Activated CD4-positive, CD25-positive, alpha-beta regulatory T cell treated with anti-CD3 and anti-CD28 coated beads, Interleukin-2, amount 50 U/mL, for 24 hours (primary cell): ENCODE measurements around the gene ACADS.

Experiments
- ATAC-seq, 2 donors: fragments of 150-1000 bp; cut with Tn5 transposase; one replicate each; pipeline ENCODE4 v1.10.0; 2021; ENCODE audit warnings: mild to moderate bottlenecking in 1 of 2, moderate library complexity in 1 of 2

Gene ACADS, protein sequence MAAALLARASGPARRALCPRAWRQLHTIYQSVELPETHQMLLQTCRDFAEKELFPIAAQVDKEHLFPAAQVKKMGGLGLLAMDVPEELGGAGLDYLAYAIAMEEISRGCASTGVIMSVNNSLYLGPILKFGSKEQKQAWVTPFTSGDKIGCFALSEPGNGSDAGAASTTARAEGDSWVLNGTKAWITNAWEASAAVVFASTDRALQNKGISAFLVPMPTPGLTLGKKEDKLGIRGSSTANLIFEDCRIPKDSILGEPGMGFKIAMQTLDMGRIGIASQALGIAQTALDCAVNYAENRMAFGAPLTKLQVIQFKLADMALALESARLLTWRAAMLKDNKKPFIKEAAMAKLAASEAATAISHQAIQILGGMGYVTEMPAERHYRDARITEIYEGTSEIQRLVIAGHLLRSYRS

DNA sequence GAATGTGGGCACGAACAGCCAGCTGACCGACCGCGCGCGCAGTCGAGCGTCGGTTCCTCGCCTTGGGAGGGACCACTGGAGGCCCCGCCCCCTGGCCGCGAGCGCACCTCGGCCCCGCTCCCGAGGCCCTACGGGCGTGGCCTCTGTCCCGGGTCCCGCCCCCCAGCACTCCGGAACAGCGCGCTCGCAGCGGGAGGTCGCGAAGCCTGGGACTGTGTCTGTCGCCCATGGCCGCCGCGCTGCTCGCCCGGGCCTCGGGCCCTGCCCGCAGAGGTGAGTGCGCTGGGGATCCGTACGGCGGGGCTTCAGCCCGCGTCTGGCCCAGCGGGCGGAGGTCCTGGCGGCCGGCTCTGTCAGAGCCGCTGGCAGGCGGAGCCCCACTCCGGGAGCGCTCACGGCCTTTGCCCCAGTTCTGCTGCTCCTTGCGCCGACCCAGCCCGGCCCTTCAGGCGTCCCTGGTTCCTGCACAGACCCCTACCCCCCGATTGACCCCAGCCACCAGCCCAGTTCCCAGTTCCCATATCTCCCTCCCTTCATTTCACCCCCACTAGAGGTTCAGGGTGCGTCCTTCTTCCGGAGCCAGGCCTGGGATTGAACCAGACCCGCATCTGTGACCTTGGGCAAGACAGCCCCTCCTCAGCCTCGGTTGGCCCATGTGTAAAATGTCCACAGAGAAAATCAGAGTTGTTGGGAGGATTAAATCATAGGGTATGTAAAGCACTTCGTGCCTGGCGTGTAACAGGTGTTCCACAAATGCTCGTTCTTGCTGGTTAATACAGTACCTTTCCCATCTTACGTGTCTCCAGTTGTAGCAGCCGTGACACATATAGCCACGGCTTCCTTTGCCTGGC lies at the start of gene ACADS:
ACADS (plus strand) TSS at position 168 of the 851 bp plus-strand sequence; CDS start at position 228, 60 bp downstream.
- peak; percentile 100 for ATAC-seq

DNA sequence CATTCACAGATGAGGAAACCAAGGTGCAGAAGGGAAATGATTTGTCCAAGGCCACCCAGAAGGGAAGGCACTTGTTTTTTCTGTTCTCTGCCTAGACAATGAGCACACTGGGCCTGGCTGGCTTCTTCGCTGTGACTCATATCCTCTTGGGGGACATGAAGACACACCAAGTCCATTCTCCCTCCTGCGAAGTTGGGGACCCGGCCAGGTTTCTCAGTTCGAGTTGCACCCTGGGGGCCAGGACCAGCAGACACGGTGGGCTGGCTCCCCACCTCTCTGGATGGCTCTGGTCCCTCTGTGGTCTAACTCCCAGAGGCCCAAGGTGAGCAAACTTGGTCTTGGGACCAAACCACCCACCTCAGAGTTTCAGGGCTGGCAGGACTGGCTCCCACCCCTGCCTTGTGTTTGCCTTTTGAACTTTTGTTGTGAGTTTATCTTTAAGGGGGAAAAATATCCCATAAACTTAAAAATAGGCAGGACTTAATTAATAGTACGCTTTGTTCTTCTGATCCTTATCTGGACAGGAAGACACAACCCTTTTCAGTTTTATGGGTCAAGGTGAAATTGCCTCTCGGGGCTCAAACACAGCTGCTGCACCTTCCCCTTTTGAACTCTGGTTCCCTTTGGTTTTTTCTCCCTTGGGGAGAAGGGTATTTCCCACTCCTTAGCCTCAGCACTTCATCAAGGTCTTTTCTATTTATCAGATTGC lies 47.7 kb upstream of the ACADS start:
- ATAC-seq = peak; percentile 38 to 84

DNA sequence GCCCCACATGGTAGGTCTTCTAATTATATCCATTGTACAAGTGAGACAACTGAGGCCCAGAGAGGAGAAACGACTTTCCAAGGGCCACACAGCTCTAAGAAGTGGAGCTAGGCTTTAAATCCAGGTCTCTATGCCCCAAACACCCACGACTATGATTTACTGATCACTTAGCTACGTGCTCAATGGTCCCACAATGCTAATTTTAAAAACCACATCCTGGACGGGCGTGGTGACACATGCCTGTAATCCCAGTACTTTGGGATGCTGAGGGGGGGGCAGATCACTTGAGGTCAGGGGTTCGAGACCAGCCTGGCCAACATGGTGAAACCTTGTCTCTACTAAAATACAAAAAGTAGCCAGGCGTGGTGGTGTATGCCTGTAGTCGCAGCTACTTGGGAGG lies 47.1 kb upstream of the ACADS start:
- ATAC-seq = no peak

DNA sequence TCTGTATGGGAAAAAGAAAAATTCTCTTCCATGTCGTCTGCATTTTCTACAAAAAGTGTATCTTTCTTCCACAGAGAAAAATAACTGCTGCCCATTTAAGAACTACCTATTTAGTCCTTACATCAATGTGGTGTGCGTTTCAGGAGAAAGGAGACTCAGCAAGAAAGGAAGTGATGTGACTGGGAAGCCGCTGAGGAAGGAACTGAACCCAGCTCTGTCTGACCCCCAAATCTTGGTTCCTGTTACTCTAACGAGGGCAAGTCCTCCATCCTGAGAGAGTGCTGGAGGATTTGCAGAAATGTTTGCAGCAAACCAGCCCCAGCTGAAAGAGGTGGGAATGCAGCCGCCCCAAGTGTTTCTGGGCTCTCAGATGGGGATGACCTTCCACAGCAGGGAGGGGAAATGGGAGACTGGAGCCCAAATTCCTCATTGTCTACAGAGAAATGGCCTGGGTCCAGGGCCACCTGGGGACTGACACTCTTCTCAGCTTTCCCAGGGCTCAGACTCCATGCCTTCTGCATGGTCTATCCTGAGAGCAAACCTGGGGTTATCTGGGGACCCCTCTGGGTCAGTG lies 45.4 kb upstream of the ACADS start:
- ATAC-seq = no peak

DNA sequence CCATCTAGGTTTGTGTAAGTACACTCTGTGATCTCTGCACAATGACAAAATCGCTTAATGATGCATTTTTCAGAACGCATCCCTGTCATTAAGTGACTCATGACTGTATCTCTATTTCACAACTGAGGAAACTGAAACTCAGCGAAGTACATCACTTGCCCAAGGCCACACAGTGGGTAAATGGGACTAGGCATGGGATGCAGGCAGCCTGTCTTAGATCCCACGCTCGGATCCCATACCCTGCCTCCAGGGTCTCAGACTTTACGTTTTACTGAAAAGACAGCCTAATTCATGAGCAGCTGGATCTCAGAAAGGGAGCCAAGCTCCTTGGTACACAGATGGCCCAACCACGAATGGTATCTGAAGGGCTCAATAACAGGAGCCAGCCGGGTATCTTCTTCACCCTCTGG lies 41.1 kb upstream of the ACADS start:
- ATAC-seq = no peak

DNA sequence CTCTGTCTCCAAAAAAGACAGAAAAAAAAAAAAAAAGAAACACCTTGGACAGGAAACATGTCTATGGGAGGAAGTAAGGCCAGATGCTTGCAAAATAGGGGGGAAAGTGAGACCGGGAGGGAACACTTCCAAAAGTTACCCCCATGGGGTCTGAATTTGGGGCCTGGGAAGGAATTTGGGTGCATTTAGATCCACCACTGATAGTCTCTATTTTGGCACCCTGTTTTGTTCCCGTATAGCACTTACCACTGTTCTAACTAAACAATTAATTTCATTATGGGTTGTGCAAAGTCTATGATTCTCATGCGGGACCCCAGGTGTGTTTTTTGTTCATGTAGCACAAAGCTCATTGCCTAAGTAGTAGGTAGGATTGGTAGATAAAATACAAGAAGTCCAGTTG lies 40.1 kb upstream of the ACADS start:
- ATAC-seq = no peak

DNA sequence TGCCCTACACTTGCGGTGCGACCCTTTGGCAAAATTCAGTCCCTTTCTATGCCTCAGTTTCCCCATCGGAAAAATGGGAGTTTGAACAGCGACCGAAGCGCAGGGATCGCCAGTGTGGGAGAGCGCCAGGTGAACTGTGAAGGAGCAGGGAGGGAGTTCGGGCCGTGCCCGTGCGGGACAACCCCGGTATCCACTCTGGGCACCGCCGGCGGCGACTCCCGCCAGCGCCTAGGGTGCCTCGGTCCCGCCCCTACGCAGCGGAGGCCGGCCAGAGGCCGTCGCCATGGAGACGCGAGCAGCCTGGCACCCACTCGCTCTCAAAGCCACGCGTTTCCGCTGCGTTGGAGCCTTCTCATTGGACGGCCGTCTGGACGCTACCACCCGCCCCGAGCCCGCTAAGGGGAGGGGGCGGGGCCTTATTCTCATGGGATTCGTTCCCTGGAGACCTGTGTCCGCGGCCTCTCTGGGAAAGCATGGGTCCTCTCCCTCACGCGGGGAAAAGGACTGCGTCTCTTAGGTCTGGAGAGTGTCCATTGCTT lies 39.4 kb upstream of the ACADS start:
- peak; percentile 83 for ATAC-seq

DNA sequence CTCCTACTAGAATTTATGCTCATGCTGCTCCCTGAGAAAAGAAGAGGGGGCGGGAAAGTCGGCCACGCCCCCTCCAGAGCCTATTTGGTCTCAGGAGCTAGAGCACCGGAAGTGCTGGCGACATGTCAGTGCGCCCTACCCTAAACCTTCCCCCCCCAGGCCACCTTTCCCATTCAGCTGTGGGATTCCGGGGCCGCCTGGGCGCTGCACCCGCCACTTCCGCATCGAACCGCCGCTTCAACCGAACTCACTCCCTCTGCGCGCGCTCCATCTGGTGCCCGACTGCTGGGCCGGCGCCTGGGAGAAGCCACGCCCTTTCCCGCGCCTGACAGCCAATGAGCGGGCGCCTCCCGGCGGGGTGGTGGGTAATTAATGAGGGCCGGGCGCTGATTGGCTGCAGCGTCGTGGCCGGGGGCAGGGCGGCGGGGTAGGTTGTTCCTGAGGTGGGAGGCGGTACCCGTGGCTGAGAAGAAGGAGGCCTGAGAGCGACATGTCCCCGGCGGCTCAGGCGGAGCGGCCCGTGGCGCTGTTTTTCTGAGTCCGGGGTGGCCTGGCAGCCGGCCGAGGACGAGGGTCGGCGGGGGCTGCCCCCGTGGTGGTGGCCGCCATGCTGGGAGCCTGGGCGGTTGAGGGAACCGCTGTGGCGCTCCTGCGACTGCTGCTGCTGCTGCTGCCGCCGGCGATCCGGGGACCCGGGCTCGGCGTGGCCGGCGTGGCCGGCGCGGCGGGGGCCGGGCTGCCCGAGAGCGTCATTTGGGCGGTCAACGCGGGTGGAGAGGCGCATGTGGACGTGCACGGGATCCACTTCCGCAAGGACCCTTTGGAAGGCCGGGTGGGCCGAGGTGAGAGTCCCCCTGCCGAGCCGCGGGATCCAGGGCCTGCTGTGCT lies 38.7 kb upstream of the ACADS start, which contains the start of gene MLEC:
MLEC (plus strand) TSS at position 460 of the 888 bp plus-strand sequence; CDS start at position 608, 148 bp downstream.
- ATAC-seq = peak; percentile 82 to 84

DNA sequence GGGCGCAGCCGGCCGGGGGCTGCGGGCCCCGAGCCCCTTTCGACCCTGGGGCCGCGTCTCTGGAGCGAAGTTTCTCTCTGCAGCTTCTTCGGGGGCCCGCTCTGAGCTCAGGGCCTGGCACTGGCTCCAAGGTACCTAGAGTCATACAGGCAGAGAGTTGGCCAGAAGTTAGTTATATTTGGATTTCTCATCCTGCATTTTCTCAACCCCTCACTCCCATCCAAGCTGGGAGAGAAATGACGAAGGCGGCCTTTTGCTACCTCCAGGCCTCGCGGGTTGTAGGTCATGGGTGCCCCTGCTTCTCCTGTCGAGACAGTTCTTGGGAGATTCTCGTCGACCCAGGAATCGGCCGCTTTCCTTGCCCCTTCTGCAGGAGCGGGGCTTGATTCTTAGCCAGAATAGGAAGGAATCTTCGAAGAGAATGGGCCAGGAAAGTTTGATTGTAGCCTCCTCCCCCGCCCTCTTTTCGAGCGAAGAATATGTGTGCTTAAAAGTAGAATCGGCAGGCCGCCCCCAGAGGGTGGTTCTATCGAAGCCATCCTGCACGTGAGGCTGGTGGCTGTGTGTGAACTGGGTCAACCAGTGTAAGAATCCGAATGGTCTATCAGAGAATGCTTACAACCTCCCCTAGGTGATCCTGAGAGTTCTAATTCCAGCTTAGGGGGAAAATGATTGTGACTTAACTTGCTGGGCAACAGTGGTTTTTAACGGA lies 37.9 kb upstream of the ACADS start:
- ATAC-seq = no peak

DNA sequence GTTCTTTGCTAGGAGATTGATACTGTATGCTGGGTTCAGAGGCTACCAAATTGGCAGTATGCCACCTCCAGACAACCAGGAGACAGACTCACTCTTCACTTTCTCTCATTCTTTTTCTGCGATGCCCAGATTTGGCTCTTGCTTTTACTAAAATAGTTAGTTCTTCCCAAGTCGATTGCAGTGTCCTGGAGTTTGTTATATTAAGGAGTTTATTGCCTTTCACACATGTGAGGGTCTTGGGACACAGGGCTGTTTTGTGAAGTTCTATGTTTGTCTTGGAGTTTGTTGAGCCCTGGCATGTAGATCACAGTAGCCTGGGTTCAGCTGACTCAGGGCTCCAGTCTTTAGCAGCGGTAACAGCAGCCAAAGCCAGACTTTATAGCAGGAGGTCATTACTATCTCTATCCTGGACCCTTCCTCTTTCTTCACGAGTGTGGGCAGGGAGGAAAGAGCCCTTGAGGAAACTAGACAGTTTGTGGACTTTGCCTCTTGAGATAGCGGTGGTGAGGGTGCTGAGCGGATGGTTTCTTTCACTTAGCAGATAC lies 37.0 kb upstream of the ACADS start:
- no peak for ATAC-seq

DNA sequence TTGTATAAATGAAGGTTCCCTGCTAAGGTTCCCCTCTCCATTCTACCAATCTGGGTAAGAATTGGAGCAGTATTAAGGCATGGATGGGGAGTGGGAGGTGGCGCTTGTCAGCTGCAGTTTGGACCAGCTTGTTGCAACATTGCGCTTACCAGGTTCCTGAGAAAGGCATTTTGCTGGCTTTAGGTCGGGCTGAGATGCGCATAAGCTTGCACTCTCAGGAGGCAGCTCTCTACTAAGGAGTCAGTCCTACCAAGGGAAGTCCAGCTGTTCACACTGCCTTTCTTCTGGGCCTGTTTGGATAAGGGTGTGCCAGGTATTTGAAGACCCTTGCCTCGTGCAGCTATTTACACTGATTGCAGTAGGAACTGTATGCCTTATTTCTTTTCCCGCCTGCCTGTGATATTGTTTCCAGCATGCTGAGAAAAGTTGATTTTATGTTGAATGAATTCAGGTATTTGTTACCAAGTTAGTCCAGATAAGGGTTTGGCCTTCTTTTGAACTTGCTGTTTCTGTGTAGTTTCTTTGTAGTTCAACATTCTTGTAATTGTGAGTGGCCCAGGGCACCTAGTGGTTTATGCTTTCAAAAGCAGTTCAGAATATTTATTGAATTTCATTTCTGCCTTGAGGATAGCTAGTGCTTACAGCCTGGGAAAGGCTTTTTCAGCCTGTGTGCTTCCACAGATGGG lies 36.1 kb upstream of the ACADS start:
- no peak for ATAC-seq

DNA sequence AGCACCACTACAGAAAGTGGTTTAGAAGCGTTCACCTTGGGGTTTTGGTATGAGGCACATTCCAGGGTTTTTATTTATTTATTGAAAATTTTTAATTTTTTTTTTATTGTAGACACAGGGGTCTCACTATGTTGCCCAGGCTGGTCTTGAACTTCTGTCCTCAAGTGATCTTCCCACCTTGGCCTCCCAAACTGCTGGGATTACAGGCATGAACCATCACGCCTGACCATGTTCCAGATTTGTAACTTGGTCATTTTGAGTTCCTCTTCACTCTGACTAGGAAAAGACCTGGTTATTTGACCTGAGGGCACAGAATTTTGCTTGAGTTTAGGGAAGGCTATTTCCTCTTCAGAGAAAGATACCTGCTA lies 35.6 kb upstream of the ACADS start:
- no peak for ATAC-seq

DNA sequence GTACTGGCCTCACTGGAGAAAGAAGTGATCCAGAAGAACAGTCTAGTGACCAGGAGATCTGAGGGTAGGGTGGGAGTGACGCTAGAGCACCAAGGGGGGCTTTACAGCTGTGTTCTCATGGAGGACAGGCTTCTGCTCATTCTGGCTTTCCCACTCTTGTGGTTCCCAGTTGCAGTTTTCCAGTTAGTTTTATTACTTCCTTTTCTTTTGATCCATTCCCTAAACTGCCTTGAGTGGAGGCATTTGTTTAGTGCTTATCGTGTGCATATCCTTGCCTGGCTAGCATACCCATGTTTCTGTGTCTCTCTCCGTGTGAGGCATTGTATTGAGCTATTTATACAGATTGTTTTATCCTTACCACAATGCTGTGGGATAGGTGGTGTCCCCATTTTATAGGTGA lies 34.6 kb upstream of the ACADS start:
- no peak for ATAC-seq

DNA sequence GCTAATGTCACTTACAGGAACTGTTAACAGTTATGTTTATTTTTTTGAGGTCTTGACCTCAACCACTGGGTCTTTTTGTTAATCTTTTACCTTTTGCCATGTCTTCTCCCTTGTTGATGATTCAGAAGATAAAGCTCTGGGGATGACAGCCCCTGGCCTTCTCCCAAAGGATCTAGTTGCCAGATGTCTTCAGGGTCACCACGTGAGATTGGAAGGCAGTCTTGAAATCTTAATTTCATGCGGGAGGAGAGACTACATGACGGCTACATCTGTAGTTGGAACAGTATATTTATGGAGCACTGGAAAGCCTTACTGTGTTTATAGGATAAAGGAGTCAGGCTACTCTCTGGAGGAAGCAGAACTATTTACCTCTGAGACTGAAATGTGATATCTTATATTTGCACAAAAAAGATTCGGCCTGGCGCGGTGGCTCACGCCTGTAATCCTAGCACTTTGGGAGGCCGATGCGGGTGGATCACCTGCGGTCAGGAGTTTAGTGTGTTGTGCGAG lies 33.0 kb upstream of the ACADS start:
- no peak for ATAC-seq

DNA sequence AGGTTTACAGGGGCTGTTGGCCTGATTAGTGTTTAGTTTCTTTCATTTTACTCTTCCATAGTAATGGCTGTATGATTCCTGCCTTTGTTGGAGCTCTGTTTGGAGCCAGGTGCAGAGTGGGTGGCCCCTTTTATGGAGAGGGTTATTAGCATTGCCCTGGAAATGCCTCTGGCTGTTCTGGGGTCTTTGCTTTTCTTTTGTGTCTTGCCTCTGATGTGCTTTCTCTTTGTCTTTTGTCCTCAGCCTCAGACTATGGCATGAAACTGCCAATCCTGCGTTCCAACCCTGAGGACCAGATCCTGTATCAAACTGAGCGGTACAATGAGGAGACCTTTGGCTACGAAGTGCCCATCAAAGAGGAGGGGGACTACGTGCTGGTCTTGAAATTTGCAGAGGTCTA lies 31.8 kb upstream of the ACADS start:
- no peak for ATAC-seq

DNA sequence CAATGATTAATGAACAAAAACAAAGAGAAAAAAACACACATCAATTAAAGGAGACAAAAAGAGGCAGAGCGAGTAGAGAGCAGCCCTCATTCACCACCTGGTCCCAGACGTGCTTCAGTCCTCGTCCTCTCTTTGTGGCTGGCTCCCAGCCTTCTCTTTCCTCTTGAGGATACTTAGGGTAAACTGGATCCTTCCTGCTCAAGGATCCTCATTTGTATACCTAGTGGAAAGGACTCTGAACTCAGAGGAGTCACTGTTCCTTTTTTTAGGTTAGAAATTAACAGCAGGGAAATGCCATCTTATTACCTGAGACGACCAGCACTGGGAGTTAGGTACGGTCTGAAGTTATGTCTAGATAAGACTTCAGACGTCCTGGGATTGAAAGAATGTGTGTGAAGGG lies 29.0 kb upstream of the ACADS start:
- ATAC-seq = no peak

DNA sequence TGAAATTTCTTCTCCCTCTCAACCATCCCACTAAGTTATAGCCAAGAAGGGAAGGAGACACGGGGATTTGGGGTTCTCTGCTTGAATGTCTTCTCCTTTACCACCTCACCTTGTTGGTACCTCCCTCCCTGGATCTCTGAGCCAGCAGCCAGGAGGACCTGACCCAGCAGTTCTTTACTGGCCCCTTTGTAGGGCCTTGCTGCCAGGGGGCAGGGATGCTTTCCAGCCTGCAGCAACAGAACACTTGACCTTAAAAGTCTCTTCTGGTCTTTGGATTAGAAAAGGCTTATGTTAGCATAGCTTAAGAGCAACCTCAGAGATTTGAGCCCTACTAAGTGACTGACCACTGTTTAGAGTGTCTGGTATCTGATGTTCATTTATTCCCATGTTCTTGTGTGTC lies 28.3 kb upstream of the ACADS start:
- ATAC-seq = no peak

DNA sequence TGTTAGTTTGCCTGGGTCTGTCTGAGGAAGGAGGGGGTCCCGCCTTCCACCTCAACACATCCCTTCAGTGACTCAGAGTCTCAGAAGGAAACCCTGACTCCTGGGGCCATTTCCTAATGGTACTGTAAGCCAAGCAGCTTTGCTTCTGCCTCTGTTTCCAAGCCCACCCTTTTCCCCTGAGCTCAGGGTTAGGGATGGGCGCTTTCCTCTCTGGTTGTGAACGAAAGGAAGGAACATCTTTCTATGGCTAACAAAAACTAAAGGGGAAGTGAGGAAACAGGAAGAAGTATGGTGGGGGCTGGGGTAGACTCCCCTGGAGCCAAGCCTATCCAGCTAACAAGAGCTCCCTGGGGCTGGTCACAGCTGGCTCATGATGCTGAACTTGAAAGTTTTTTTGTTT lies 27.0 kb upstream of the ACADS start:
- ATAC-seq = no peak

DNA sequence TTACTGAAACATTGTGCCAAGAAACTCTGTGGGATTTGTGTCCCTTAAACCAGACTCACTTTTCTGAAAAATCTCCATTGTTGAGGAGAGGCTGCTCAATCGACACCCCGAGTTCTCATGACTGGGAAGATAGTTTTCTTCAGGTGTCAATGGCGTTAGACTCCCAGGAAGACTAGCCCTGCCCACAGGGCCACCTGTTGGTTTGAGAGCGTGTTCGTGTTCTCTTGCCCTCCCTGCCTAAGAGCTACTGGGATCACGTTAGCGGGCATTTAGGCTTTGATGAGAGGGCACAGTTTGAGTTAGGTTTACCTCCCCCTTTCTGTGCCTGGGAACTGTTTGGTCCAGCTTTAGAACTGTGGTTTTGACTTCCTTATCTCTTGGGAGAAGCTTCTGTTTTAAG lies 26.1 kb upstream of the ACADS start:
- no peak for ATAC-seq

DNA sequence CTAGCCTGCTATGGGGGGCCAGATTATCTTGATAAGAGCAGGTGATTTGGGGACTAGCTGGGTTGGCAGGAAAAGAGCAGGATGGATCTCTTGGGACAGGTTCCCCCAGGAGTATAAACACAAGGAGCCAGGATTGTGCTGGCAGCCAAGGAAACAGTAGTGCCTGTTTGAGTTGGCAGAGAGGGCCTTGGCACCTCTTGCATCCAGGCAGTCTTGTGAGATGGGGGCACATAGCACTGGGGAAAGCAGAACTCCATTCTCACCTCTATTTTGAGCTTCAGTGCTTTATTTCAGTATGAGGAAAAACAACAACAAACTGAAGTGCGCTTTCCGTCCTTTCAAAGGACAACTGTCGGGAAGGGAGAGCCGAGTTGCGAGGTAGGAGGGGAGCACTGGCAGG lies 24.7 kb upstream of the ACADS start:
- ATAC-seq = no peak
